Panc1 (cell line): Measurements from ENCODE around the gene PEX16. TPM values are rescaled to one million over a fixed set of nuclear protein-coding genes. Genes with fewer than 3 reads are reported as not detected.

Experiments used
- ATAC-seq: fragments of 200-7000 bp; cut with Tn5 transposase; 2 replicates; pipeline ENCODE4 v1.9.1; 2020; ENCODE audit warnings: mild to moderate bottlenecking, moderate library complexity
- BruUV-seq: library from RNA; stranded (reverse); fragments of 400-500 nt; replicated peaks from 2 replicates; lab custom pipeline; 2021; lab: Mats Ljungman, UMichigan
- CTCF ChIA-PET: fragments of 300-600 bp; sonication (Branson Sonifier 250); formaldehyde crosslinking; loops from one replicate; lab custom pipeline; 2022; ENCODE audit warnings: antibody characterized with exemption; lab: Charles Lee
- POLR2A ChIA-PET: fragments of 300-600 bp; sonication (Branson Sonifier 250); formaldehyde crosslinking; loops from one replicate; lab custom pipeline; 2022; ENCODE audit warnings: antibody characterized with exemption; lab: Charles Lee
- DNase-seq: peaks from one replicate; pipeline ENCODE4 v3.0.0-alpha.2; 2010; ENCODE audit warnings: low read depth, low spot score
- H3K27ac ChIP-seq: 2 replicates; pipeline ENCODE4 v1.5.1; 2011; ENCODE audit warnings: mild to moderate bottlenecking, low read length, inconsistent platforms
- H3K27me3 ChIP-seq: fragments of 200-500 bp; sonication (Bioruptor generic); 2 replicates; pipeline ENCODE4 v1.6.0; 2014; ENCODE audit warnings: low read length, inconsistent platforms; ENCODE audit not compliant: control insufficient read depth, insufficient read depth
- H3K36me3 ChIP-seq: fragments of 200-500 bp; sonication (Bioruptor generic); 2 replicates; pipeline ENCODE4 v1.5.1; 2014; ENCODE audit warnings: inconsistent platforms, mild to moderate bottlenecking, low read length, moderate library complexity; ENCODE audit not compliant: control insufficient read depth, insufficient read depth
- H3K4me1 ChIP-seq: 2 replicates; pipeline ENCODE4 v1.5.1; 2011; ENCODE audit warnings: inconsistent platforms, mild to moderate bottlenecking, low read length, moderate library complexity; ENCODE audit not compliant: control insufficient read depth, insufficient read depth
- H3K4me3 ChIP-seq, 2 experiments: 2 replicates each; pipeline ENCODE4 v1.5.1; 2011 to 2012; ENCODE audit warnings: low read depth in 2 of 2, low read length in 2 of 2, mild to moderate bottlenecking in 2 of 2, inconsistent platforms in 1 of 2, moderate library complexity in 1 of 2
- H3K9me3 ChIP-seq: fragments of 200-500 bp; sonication (Bioruptor generic); 2 replicates; pipeline ENCODE4 v1.5.1; 2014; ENCODE audit warnings: low read depth, mild to moderate bottlenecking, inconsistent platforms, low read length, moderate library complexity; ENCODE audit not compliant: control insufficient read depth, insufficient read depth
- POLR2AphosphoS5 ChIP-seq: IDR thresholded peaks from 2 replicates; pipeline ENCODE4 v1.6.1; 2012; ENCODE audit warnings: mild to moderate bottlenecking, low read depth, low read length, moderate library complexity
- REST ChIP-seq, 2 experiments: IDR thresholded peaks; 2 replicates each; pipeline ENCODE4 v1.6.1; 2011 to 2012; ENCODE audit warnings: low read depth in 2 of 2, control low read depth in 1 of 2, low read length in 1 of 2, mild to moderate bottlenecking in 1 of 2, moderate library complexity in 1 of 2; ENCODE audit not compliant: insufficient read depth in 1 of 2
- TCF7L2 ChIP-seq: IDR thresholded peaks from 2 replicates; pipeline ENCODE4 v1.6.1; 2011; ENCODE audit warnings: mild to moderate bottlenecking, low read depth, low read length, inconsistent platforms
- in situ Hi-C: cut with HindIII; loops from 2 replicates; pipeline ENCODE4 v1.10.0; 2016; ENCODE audit warnings: low sequenced_read_pairs, low pct_unique_long_range_greater_than_20kb
- intact Hi-C: fragments of 100-400 bp; cut with micrococcal nuclease; formaldehyde crosslinking; loops from one replicate; pipeline ENCODE4 v1.10.0; 2022; ENCODE audit not compliant: unreplicated experiment
- total RNA-seq: library from RNA; stranded (reverse); gene quantifications from one replicate; pipeline ENCODE4 v1.2.1, GENCODE V29; 2021; ENCODE audit not compliant: unreplicated experiment

Gene PEX16
- total RNA-seq, 1 experiment from 2014 or later, result 37.5 TPM

GRCh38 chr11:45899448-45900174 lies 18.1 kb downstream of the PEX16 start:
- ChIA-PET POLR2A (no interaction called here), CTCF (no interaction called here)
- Histone ChIP-seq H3K4me1 (peaks cover 6% of the 10 kb centered on the region; the same call in 1 of the 2 replicates), H3K36me3 (no peaks in the 10 kb centered on the region), H3K9me3 (no peaks in the 10 kb centered on the region), H3K27me3 (no peaks in the 10 kb centered on the region), H3K4me3 (peak overlapping the region; percentile 53 to 59), H3K27ac (peak overlapping the region; percentile 69; the same call in 1 of the 2 replicates)
- in situ Hi-C loops, result no loop called here
- ATAC-seq (peak; percentile 87), DNase-seq (peak; percentile 17)
- no peak for TF ChIP-seq TCF7L2
- peak; percentile 96 to 97 for TF ChIP-seq REST (IDR thresholded peaks at IDR 0.05; ENCODE audit: insufficient read depth in 1 of 2, low read depth in 2 of 2, low read length in 1 of 2)
- intact Hi-C loops, result no loop called here
- no TSS peak for BruUV-seq

DNA sequence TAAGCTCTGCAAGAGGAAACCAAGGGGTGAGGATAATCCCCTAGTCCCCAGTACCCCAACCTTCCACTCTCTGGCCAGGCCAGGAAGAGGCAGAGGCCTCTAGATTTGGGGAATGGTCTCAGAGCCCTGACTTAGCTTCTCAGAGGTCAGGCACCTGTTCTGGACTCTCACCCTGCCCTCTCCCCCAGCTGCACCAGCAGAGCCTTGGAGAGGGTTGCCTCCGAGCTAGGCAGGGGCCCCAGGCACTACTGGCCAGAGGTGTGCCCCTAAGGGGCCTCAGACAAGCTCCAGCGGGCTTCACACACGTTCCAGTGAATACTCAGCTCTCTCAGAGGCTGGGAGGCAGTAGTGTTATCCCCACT lies 18.6 kb downstream of the PEX16 start:
- ChIA-PET CTCF (no interaction called here), POLR2A (no interaction called here)
- peak overlapping the region; percentile 53 to 59 for H3K4me3 ChIP-seq

More for the DNA sequence above, 18.6 kb downstream of the PEX16 start:
- TF ChIP-seq TCF7L2, result no peak
- TF ChIP-seq REST (IDR thresholded peaks at IDR 0.05; ENCODE audit: insufficient read depth in 1 of 2, low read depth in 2 of 2, low read length in 1 of 2), result no peak
- no peak for TF ChIP-seq POLR2AphosphoS5
- DNase-seq, result no peak
- ATAC-seq, result no peak
- Histone ChIP-seq H3K36me3 (no peaks in the 10 kb centered on the region), H3K4me1 (peaks cover 6% of the 10 kb centered on the region; the same call in 1 of the 2 replicates), H3K27ac (no peak overlapping the region), H3K27me3 (no peaks in the 10 kb centered on the region), H3K9me3 (no peaks in the 10 kb centered on the region)
- no TSS peak for BruUV-seq
- intact Hi-C loops (no loop called here), in situ Hi-C loops (no loop called here)
